ENCODE measurements around the gene NFE2.
"Not testable (repeated sequence)": the region's sequence is repeated elsewhere in the genome, so short reads cannot be mapped to it uniquely, and the experiment has no call there.

Gene NFE2

DNA sequence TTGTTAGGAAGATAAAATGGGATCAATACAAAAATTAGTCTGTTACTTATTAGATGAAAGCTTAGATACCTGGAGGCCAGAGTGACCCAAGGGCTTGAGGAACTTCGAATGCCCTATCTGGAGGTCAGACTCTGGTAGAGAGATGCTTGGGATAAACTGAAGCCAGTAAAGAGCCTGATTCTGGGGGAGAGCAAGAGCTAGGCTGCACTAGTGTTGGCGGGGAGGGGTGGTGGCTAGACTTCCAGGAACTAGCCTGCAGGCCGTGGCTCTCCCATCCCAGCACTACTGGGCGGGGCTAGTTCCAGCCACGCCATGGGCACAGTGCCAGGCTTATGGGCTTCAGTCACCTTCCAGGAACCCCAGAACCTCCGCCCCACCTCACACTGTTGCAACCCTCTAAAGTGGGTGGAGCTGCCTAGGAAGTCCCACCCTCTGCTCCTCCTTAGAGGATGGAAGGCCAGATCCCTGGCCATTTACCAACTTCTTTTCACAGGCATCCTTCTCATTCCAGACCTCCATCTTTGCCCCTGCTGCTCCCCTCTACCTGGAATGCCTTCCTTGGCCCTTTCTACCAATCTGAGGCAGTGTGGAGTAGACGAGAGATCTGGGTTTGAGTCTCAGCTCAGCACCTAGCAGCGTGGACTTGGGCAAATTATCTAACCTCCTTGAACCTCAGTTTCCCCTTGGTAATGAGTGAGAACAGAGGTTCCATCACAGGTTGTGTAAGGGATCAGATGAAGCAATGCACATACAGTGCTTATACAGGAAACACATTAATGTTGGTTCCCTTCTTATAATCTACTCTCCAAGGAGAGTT lies 6.3 kb upstream of the NFE2 start:
- FAIRE-seq: no peak

DNA sequence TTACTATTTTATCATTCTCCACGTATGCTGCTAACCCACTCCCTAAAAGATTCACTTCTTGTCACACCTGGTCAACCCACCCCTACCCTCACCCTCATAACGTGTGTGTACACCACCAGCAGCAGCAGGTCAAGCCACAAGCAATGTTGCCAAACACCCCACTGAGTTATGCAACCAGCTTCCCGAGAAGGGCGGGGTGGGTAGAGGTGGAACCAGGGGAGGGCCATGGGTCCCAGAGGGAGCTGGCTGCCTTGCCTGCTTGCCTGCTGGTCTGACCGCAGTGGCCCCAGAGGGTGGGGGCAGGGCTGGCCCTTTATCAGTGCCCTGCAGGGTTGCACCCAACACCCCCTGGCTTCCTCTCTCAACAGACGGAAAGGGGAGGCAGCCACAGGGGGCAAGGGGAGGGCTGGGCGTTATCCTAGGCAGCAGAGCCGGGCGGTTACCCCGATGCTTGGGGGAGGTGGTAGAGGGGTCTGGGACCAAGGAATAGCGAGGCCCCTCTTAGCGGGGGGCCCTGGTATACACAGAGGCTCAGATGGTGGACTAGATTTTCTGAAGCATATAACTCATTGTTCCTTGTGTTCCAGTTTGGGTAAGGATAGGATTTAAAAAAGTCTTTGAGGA lies 3.5 kb upstream of the NFE2 start:
- no peak for FAIRE-seq

DNA sequence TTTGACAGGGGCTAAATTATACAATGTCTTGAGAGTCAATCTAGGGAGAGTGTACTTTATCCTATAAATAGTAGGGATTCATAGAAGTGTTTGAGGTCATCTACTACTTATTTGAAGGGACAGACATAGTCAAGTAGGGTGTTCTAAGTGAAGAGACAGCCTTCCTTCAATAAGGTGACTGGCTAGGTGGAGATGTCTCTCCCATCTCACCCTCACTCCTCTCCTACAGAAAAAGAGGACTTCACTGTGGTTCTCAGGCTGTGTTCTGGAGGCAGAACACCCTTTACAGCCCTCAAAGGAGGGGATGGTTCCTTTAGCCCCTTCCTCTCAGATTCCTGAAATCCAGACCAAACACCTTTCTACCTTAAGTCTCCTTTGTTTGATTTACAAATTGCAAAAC lies 2.8 kb upstream of the NFE2 start:
- no peak for FAIRE-seq

DNA sequence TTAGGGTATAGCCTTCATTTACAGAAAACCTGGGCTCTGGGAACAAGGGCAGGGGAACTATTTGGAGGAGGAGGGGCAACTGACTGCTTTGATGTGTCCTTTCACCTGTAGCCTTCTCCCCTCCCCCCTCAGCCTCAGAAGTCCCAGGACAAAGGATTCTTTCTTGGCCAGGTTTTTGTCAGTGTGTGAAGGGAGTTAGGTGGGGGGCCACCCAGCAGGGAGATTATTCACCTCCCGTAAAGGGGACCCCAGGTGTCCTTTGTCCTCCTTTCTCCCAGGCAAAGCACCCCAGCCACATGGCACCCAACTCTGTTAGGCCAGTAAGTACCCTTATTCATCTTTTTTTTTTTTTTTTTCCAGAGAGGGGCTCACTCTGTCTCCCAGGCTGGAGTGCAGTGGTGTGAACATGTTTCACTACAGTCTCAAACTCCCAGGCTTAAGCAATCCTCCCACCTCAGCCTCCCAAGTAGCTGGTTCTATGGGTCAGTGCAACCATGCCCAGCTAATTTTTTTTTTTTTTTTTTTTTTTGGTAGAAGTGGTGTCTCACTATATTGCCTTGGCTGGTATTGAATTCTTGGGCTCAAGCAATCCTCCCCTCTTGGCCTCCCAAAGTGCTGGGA lies 723 bp upstream of the NFE2 start:
- no peak for FAIRE-seq

DNA sequence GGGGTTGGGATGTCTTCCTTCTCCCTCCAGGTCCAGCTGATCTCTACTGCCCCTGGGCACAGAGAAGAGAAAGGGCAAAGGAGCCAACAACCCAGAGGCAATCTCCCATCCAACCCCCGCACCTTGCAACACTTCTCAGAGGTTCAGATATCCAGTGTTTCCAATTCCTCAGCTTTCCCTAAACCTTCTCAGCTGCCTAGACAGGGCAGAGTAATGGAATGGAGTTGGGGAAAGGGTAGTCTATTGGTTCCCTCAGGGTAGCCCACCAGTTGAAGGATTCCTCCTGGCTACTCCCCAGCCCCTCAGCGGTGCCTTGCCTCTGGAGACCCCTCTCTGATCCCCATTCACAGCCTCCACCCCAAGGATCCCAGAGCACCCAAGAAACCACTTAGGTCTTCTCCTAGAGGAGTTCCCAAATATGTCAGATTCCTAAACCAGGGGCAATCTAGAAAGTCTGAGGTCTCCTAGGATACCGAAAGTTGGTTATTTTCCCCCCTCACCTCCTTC lies 537 bp downstream of the NFE2 start:
- no peak for FAIRE-seq

DNA sequence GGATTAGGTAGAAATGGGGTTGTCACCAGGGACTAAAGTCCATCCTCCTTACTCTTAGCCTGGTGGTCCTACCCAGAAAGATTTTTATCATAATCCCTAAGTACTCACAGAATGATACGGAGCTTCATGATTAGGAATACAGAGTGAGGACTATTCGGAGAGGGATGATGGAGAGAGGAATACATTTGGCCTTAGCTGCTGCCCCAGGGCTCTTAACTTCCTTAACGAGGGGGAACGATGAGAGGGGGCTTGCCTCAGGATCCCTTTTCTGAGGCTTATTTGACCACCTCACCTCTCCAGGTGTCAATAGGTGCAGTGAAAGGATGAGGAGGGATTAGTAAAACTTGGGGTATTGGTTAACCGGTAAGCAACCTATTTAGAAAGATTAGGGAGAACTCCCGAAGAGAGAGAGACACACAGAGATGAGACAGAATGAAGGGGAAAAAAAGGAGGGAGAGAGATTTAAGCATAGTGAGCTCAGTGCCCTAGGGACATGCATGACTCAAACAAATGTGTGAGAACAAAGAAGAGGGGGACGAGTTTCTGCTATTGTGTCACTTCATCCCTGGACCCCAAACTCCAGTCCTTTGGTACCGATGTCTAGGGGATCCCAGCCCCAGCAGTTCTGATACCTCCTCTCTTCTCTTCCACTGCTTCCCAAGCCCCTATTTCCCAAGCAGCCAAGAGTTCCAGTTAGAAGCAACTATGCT lies 1.1 kb downstream of the NFE2 start:
- FAIRE-seq: no peak

DNA sequence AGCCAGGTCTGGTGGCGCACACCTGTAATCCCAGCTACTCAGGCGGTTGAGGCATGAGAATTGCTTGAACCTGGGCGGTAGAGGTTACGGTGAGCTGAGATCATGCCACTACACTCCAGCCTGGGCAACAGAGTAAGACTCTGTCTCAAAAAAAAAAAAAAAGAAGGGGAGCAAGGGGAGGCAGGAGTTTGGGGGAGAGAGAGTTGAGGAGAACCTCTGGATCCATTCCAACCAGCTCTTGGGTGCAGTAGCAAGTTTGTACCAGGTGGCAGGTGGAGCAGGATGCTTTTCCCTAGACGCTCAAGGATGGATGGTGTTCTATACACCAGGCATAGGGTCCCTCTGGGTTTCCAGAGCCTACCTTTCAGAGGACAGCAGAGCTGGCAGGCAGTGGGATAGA lies 1.9 kb downstream of the NFE2 start:
- FAIRE-seq: no peak

DNA sequence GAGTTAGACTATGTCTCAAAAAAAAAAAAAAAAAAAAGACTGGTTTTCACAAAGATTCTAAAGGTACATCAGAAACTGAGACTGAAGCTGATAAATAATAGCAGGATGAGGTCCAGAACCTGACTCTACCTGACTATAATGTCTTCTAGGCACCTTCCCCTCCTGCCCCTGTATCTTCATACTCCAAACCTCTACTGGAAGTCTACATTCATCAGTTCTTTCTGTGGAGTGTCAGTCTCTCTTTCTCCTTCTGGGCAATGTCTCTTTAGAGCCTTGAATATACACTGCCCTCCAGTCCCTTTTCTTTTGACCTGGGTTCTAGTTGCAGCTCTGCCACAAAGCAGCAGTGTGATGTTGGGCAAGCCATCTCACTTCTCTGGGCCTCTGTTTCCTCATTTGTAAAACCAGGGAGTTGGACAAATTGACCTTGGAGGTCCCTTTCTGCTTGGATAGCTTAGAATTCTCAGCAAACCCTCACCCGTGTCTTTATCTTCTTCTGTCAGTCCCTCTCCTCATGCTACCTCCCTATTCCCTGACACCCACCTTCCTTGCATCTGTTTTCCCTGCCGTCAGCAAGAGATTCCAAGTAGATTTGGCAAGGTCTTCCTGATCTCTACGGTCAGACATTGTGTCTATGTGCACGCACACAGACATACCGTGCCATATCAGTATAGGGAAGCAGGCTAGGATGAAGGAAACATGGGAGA lies 4.3 kb downstream of the NFE2 start:
- no peak for FAIRE-seq

DNA sequence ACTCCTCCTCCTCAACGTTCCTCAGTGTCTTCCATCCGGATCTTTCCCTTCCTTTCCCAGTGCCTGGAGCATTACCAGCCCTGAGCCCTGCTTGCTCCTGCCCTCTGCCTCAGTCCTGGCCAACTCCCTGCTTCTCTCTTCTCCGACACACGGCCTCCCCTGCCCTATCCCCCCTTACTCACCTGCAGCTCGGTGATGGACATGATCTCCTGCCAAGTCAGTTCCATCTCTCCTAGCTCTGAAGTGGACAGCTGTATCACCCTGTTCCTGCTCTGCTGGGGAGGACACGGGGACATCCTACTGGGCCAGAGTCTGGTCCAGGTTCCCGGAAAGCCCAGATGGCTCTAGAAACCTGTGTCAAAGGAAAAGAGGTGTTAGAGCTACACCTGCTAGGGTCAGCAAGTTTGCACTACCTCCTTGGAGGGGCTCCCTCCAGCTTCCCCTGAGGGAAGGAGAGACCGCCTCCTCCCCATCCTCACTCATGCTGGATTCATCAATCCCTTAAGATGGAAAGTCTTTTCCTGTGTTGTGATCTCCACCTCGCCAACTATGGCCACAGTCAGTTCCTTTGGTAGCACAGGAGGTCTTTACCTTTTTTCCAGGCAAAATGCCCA lies 5.8 kb downstream of the NFE2 start:
- no peak for FAIRE-seq

DNA sequence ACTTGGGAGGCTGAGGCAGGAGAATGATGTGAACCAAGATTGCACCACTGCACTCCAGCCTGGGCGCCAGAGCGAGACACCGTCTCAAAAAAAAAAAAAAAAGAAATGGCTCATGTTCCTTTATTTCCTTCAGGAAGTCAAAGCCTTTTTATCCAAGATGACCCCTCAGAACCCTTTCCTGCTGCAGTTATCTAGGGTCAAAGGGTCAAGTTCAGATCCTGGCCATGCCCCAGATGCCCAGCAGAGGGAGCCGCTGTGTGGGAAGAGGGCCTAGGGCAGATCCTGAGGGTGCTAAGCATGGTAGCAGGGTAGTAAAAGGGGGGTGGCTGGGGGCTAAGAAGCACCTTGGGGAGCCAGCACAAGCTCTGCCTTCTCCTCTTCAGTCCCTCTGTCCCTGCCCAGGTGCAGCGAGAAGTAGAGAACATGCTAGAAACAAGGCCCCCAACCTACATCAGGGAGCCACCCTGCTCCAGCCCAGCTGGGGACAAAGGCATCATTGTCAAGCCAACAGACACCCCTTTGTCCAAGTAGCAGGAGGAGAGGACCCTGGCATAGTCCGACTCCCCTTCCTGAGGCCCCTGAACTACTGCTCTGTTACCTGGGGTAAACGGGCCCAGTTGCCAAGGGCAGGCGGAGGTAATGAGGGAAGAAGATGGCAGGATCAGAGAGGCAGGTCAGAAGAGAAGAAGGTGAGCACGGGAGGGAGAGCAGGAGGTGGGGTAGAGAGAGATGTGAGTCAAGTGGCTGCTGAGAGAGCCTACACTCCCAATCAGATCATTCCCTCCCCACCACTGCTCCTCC lies 6.5 kb downstream of the NFE2 start:
- FAIRE-seq: no peak

DNA sequence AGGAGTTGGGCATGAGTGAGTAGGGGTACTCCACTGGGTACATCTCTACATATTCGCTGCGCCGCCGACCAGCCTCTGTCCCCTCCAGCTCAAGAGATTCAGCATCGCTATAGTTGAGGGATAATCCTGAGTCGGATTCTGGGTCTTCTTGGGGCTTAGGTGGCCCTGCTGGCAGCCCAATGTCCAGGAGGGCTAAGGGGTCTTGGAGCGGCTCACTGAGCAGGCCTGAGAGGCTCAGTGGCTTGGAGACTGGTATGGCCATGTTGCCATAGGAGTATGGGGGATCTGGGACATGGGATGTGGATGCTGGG lies 7.9 kb downstream of the NFE2 start:
- FAIRE-seq: no peak

DNA sequence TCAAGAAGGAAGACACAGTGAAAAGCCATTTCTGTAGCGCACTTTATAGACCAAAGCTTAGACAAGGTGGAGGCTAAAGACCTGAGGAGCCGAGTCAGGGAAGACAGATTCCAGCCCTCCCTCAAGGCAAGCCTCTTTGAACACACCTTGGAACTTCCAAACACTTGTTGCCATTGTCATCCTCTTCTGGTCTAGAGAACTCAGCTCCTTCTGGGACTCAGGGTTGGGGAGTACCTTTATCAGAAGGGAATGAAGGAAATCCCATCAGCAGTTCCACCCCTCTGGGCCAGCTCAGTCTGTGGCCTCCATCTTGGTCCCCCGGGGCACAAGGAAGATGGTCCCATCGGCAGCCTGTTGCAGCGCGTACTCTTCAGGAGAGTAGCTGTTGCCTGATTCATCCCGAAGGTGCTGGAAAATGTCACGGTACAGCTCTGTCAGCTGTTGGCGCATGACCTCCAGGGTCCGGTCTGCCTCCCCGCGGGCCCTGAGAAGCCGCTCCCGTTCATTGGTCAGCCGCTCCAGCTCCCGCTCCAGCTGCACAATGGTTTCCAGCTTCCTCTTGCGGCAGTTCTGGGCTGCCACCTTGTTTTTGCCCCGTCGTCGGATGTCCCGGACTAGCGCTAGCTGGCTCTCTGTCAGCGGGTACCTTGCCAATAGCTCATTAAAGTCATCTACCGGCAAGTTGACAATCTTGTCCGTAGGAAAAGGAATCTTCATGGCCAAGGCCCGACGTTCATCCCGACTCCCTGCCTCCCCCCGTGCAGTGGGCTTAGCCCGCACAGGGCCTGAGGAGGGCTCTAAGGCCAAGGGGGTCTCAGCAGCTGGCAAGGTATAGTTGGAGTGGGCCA lies 8.5 kb downstream of the NFE2 start:
- FAIRE-seq: no peak

DNA sequence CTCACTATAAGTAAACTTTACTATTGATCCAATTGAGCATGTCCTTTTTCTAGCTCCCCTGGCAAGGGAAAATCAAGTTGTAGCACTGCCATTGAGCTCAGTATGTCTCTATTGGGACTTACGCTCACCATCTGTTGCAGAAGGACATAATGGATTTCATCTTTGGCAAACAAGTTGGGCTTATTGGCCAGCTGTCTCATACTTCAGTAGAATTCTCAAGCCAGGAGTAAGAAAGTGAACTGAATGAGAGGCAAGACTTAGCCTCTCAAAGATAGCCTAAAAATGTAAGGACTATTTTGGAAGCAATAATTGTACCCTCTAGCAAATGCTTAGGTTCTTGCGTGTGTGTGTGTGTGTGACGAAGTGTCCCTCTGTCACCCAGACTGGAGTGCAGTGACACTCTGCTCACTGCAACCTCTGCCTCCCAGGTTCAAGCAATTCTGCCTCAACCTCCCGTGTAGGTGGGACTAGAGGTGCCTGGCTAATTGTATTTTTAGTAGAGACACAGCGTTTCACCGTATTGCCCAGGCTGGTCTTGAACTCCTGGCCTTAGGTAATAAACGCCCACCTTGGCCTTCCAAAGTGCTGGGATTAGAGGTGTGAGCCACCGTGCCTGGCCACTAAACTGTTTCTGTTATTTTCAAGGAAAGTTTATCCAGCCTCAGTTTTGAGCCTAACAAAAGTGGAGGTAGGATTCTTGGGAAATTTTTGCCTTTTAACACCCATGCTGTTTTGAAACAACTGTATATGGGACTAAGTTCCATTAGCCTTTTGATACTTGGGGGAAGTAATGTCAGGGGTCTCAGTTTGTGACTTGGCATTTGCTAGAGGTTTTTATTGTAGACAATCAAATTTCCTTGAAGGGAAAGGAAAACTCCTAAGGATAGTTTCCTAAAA lies 13.3 kb downstream of the NFE2 start:
- FAIRE-seq: no peak

DNA sequence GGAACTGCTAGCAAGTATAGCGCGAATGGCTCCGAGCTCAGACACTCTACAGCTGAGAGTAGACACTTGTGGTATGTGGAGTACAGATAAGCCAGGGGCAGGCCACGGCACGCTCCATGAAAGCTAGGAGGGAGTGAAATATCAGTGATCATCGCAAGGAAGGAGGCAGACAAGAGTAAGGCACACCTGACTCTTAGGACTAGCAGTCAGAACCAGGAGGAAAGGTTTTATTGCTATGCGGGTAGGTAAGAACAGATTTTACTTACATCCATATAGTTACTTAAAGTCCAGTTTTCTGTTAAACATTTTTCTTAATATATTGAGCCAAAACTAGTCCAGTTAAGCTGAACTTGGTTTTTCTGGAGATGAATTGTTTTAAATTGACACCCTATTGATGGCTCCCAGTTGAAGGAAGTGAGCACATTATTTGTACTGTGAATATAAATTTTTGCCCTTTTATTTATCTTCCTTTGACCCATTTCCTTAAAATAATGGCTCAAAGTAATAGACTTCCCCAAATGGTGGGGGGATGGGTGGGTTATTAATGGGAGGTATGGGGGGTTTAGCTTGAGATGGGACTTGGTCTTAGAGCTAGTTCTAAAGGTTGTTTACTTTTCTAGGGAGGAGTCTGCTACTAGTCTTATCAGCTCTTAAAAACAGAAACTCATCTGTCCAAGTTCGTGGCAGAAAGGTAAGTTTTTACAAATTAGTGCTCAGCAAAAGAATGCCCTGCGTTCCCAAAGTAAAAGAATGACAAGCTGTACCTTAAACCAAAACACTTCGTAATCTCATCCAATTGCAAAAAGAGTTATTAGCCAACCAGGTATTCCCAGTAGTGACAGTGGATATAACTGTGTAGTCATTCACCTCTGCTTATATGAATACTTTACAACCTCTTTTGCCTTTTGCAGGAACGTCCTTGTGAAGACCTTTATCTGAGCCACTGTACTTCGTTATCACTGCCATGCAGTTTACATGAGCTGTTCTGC lies 14.5 kb downstream of the NFE2 start:
- no peak for FAIRE-seq

DNA sequence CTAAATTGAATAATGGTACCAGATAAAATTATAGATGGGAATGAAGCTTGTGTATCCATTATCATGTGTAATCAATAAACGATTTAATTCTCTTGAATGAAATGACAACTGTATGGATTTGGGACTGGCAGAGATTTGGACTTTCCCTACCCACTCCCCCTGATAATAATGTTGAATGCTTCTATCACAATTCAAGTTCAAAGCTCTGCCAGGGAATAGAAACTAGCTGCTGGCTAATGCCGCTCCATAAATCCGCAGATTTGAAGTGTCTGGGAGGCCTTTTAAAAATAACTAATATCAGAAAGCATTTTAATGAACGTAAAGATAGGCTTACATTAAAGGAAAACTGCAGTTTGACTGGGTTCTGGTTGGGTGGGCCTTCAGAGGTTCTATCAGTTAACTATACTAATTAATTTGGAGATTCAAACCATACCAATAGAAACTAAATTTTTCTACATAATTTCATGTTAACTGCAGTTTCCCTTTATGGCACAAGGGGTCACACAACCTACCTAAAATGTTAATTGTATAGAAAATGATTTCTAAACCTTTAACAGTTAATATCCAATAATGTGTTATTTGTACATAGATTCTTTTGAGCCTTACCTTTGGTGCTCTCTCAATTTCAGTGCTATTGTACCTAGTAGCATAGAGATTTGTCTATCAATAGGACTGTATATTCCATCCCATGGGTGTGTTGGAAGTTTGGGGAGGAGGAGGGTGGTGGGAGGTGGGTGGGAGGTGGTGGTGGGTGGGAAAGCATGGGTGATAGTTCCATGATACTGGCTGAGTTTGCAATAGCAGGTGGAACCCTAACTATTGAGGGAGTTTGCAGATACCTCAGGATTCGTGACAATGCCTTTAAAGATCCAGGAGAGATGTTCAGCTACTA lies 15.4 kb downstream of the NFE2 start:
- no peak for FAIRE-seq

DNA sequence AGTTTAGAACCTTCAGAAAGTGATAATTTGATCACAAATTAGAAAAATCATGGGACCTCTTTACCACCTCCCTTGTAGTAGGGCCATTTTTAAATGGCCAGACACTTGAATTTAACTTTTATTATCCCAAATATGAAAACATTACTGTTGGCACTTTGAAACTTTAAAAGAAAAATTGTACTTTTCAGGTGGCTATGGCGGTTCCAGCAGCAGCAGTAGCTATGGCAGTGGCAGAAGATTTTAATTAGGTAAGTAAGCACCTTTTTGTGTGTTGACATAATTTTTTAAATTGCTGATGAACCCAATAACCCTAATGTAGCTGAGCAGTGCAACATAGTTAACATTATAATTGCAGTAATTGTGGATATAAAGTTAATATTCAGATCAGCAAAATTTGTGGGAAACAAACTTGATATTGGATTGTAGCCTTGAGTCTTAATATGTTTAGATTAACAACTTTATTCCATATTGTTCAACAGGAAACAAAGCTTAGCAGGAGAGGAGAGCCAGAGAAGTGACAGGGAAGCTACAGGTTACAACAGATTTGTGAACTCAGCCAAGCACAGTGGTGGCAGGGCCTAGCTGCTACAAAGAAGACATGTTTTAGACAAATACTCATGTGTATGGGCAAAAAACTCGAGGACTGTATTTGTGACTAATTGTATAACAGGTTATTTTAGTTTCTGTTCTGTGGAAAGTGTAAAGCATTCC lies 16.6 kb downstream of the NFE2 start:
- FAIRE-seq: not testable (repeated sequence)
